Right lobe of liver (tissue), 4 donors: ENCODE measurements around the gene AFMID.

Experiments used
- POLR2A ChIP-seq: fragments of 450-650 bp; IDR thresholded peaks from one replicate; pipeline ENCODE4 v1.6.1; 2017; ENCODE audit warnings: antibody characterized with exemption, mild to moderate bottlenecking
- TF ChIP-seq, protein P1 (sequence below), 4 donors: fragments of 200-600 bp in 3 of 4; fragments of 450-650 bp in 1 of 4; IDR thresholded peaks; one replicate each; pipeline versions ENCODE4 v1.5.1 to v1.8.0; 2016 to 2022; ENCODE audit warnings: antibody characterized with exemption in 4 of 4, mild to moderate bottlenecking in 2 of 4
- donor health status: DM: no; HTN: no; CAD: no.
- donor health status: DM: no; HTN: no; CAD: no.
- donor health status: DM: no; HTN: yes; CAD: no.

DNA sequence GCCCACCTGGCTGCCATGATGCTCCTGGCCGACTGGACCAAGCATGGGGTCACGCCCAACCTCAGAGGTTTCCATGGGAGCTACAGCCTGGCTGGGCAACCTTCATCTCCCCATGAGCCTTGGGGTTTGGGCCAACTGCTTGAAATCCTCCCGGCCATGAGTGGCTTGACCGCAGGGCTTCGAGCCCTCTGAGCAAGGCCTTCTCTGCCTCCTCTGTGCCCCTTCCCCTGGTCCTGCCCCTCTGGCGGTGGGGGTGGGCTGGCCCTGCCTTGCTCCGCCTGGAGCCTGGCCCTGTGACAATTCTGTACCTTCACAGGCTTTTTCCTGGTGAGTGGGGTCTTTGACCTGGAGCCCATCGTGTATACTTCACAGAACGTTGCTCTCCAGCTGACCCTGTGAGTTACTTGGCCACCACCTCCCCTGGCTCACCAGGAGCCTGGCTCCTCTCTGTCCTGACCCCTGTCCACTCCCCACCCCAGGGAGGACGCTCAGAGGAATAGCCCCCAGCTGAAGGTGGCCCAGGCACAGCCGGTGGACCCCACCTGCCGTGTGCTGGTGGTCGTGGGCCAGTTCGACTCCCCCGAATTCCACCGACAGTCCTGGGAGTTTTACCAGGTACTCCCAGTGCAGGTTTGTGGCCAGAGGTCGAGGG lies 18.1 kb downstream of the AFMID start:
- TF ChIP-seq, protein P1, sequence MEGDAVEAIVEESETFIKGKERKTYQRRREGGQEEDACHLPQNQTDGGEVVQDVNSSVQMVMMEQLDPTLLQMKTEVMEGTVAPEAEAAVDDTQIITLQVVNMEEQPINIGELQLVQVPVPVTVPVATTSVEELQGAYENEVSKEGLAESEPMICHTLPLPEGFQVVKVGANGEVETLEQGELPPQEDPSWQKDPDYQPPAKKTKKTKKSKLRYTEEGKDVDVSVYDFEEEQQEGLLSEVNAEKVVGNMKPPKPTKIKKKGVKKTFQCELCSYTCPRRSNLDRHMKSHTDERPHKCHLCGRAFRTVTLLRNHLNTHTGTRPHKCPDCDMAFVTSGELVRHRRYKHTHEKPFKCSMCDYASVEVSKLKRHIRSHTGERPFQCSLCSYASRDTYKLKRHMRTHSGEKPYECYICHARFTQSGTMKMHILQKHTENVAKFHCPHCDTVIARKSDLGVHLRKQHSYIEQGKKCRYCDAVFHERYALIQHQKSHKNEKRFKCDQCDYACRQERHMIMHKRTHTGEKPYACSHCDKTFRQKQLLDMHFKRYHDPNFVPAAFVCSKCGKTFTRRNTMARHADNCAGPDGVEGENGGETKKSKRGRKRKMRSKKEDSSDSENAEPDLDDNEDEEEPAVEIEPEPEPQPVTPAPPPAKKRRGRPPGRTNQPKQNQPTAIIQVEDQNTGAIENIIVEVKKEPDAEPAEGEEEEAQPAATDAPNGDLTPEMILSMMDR (IDR thresholded peaks at IDR 0.05) = no peak
- TF ChIP-seq POLR2A = no peak
